Activated CD8-positive, alpha-beta memory T cell treated with anti-CD3 and anti-CD28 coated beads for 1 hour (primary cell): ENCODE measurements around the gene RNU6-8.

Source experiments
- DNase-seq, 2 donors: peaks; one replicate each; pipeline ENCODE4 v3.0.0-alpha.2; 2020; ENCODE audit warnings: low read depth in 1 of 2; ENCODE audit errors: extremely low read depth in 1 of 2

Gene RNU6-8

DNA sequence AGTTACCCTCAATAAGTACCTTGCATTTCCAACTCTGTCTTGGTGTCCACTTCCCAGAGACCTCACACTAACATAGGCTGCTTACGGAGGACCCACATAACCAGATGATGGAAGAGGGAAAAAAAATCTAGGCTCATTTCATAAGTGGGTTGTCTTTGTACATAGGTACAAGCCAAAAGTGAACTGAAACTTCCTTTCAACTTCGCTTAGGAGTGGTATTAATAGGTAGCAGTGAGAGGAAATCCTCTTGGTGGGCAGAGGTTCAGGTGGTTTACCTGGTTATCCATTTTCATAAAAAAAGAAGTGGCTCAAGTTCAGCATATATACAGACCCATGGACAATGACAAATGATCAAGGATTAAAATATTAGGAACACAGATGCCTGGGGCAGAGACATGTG is 37.0 kb downstream of the RNU6-8 start:
- DNase-seq: no peak
